Heart left ventricle (tissue), 13 donors: Measurements from ENCODE around the gene TFAP2C.

Experiments used
- POLR2A ChIP-seq, 2 donors: fragments of 450-650 bp; IDR thresholded peaks; one replicate each; pipeline ENCODE4 v1.6.1; 2017; ENCODE audit warnings: antibody characterized with exemption in 2 of 2, mild to moderate bottlenecking in 2 of 2, moderate library complexity in 2 of 2
- TF ChIP-seq, protein P1 (sequence below), 12 donors: fragments of 200-600 bp; sonication (generic) in 4 of 12; IDR thresholded peaks; one replicate each; pipeline versions ENCODE4 v1.5.0 to v1.8.0; 2018 to 2022; ENCODE audit warnings: antibody characterized with exemption in 12 of 12, mild to moderate bottlenecking in 5 of 12
- donor health status: ischemic (EF 13 %, LVEDD 7.1; RV severe dilation, severe dysfunction).
- donor health status: DM: no; HTN: yes; CAD: no.
- donor health status: DM: no; HTN: no; CAD: no.
- donor health status: ischemic (EF 25% LVEDD 6.9; RV normal size, moderate dysfunction).
- donor health status: ischemic (EF 25% LVEDD 5.7; RV mildly dilated, moderate dysfunction).
- donor health status: ischemic (EF 35%, LVEDD 5.7; RV mildly dilated, moderate dysfunction).
- donor health status: nonischemic (EF 11% LVEDD 7.7; RV severe dilation, severe dysfunction).
- donor health status: DM: yes; HTN: yes; CAD: no.
- donor health status: PGD.
- donor health status: ischemic (EF 29% LVEDD 5.4; RV normal size, mild dysfunction).
- donor health status: nonischemic (EF 23%, LVEDD 6.1; RV moderate dilation, normal function).

- TF ChIP-seq, protein P1, sequence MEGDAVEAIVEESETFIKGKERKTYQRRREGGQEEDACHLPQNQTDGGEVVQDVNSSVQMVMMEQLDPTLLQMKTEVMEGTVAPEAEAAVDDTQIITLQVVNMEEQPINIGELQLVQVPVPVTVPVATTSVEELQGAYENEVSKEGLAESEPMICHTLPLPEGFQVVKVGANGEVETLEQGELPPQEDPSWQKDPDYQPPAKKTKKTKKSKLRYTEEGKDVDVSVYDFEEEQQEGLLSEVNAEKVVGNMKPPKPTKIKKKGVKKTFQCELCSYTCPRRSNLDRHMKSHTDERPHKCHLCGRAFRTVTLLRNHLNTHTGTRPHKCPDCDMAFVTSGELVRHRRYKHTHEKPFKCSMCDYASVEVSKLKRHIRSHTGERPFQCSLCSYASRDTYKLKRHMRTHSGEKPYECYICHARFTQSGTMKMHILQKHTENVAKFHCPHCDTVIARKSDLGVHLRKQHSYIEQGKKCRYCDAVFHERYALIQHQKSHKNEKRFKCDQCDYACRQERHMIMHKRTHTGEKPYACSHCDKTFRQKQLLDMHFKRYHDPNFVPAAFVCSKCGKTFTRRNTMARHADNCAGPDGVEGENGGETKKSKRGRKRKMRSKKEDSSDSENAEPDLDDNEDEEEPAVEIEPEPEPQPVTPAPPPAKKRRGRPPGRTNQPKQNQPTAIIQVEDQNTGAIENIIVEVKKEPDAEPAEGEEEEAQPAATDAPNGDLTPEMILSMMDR (IDR thresholded peaks at IDR 0.05), result no peak
- TF ChIP-seq POLR2A (IDR thresholded peaks at IDR 0.05), result no peak
These were observed 46.6 kb upstream of the TFAP2C start for GRCh38 chr20:56582542-56582941.
